Mesenchymal stem cell (in vitro differentiated cells and primary cell): ENCODE measurements around the gene CEP85L.

ENCODE experiments used
- DNase-seq: peaks from one replicate; pipeline ENCODE4 v3.0.0-alpha.2; 2013
- H2AFZ ChIP-seq: one replicate; pipeline ENCODE4 v1.6.1; 2013; ENCODE audit warnings: low read depth, mild to moderate bottlenecking, control low read depth, inconsistent platforms, low read length, moderate library complexity
- H2AK5ac ChIP-seq: 2 replicates; pipeline ENCODE4 v1.6.1; 2013; ENCODE audit warnings: low read length, moderate library complexity, mild to moderate bottlenecking, inconsistent platforms; ENCODE audit not compliant: severe bottlenecking
- H2BK120ac ChIP-seq: one replicate; pipeline ENCODE4 v1.6.1; 2013; ENCODE audit warnings: low read depth, mild to moderate bottlenecking, inconsistent platforms, low read length, moderate library complexity
- H2BK12ac ChIP-seq, 2 experiments: one replicate each; pipeline ENCODE4 v1.6.1; 2013; ENCODE audit warnings: inconsistent platforms in 2 of 2, low read length in 2 of 2, mild to moderate bottlenecking in 2 of 2, moderate library complexity in 2 of 2, control low read depth in 1 of 2
- H2BK15ac ChIP-seq: one replicate; pipeline ENCODE4 v1.6.1; 2013; ENCODE audit warnings: mild to moderate bottlenecking, low read depth, inconsistent platforms; ENCODE audit not compliant: poor library complexity, severe bottlenecking
- H2BK5ac ChIP-seq: 2 replicates; pipeline ENCODE4 v1.6.1; 2013; ENCODE audit warnings: low read depth, mild to moderate bottlenecking, low read length, control low read depth, inconsistent platforms; ENCODE audit not compliant: poor library complexity, severe bottlenecking
- H3K14ac ChIP-seq, 2 experiments: one replicate each; pipeline ENCODE4 v1.6.1; 2013; ENCODE audit warnings: inconsistent platforms in 2 of 2, low read length in 2 of 2, control low read depth in 1 of 2, mild to moderate bottlenecking in 1 of 2, moderate library complexity in 1 of 2
- H3K18ac ChIP-seq, 2 experiments: one replicate each; pipeline ENCODE4 v1.6.1; 2013; ENCODE audit warnings: inconsistent platforms in 2 of 2, low read length in 2 of 2, control low read depth in 1 of 2, low read depth in 1 of 2, mild to moderate bottlenecking in 1 of 2
- H3K23ac ChIP-seq, 2 experiments: one replicate each; pipeline ENCODE4 v1.6.1; 2013; ENCODE audit warnings: inconsistent platforms in 2 of 2, low read length in 2 of 2, mild to moderate bottlenecking in 2 of 2, moderate library complexity in 2 of 2, control low read depth in 1 of 2
- H3K27ac ChIP-seq: 2 replicates; pipeline ENCODE4 v1.5.1; 2013; ENCODE audit warnings: mild to moderate bottlenecking, moderate library complexity, low read length, control low read depth, inconsistent platforms; ENCODE audit not compliant: poor library complexity, severe bottlenecking
- H3K27me3 ChIP-seq, 2 experiments: 2 replicates each; pipeline versions ENCODE4 v1.6.1 to v1.7.0; 2013; ENCODE audit warnings: low read length in 2 of 2, mild to moderate bottlenecking in 2 of 2, moderate library complexity in 2 of 2, control low read depth in 1 of 2, inconsistent platforms in 1 of 2; ENCODE audit not compliant: control insufficient read depth in 1 of 2, insufficient read depth in 1 of 2
- H3K36me3 ChIP-seq, 2 experiments: 2 replicates each; pipeline versions ENCODE4 v1.6.1 to v1.7.0; 2013; ENCODE audit warnings: low read length in 2 of 2, control low read depth in 1 of 2, inconsistent platforms in 1 of 2, low read depth in 1 of 2, mild to moderate bottlenecking in 1 of 2; ENCODE audit not compliant: insufficient read depth in 2 of 2, control insufficient read depth in 1 of 2
- H3K4ac ChIP-seq, 2 experiments: one replicate each; pipeline ENCODE4 v1.6.1; 2013; ENCODE audit warnings: inconsistent platforms in 2 of 2, low read length in 2 of 2, mild to moderate bottlenecking in 2 of 2, moderate library complexity in 2 of 2, control low read depth in 1 of 2, low read depth in 1 of 2
- H3K4me1 ChIP-seq: 2 replicates; pipeline ENCODE4 v1.6.1; 2013; ENCODE audit warnings: low read depth, low read length, control low read depth; ENCODE audit not compliant: control insufficient read depth, insufficient read depth
- H3K4me2 ChIP-seq: 2 replicates; pipeline ENCODE4 v1.6.1; 2013; ENCODE audit warnings: low read length, mild to moderate bottlenecking, inconsistent platforms; ENCODE audit not compliant: poor library complexity, severe bottlenecking
- H3K4me3 ChIP-seq, 2 experiments: 2 replicates each; pipeline versions ENCODE4 v1.5.1 to v1.7.0; 2013; ENCODE audit warnings: low read length in 2 of 2, mild to moderate bottlenecking in 2 of 2, control low read depth in 1 of 2, low read depth in 1 of 2; ENCODE audit not compliant: insufficient read depth in 1 of 2
- H3K79me1 ChIP-seq: replicated peaks from 2 replicates; pipeline ENCODE4 v1.6.1; 2013; ENCODE audit warnings: mild to moderate bottlenecking, control low read depth, low read length, inconsistent platforms; ENCODE audit not compliant: poor library complexity, severe bottlenecking
- H3K9ac ChIP-seq: 2 replicates; pipeline ENCODE4 v1.7.0; 2013; ENCODE audit warnings: mild to moderate bottlenecking, low read length, moderate library complexity
- H3K9me3 ChIP-seq: 2 replicates; pipeline ENCODE4 v1.7.0; 2013; ENCODE audit warnings: mild to moderate bottlenecking, low read length; ENCODE audit not compliant: control insufficient read depth
- H4K8ac ChIP-seq: one replicate; pipeline ENCODE4 v1.6.1; 2013; ENCODE audit warnings: inconsistent platforms, mild to moderate bottlenecking, low read length, moderate library complexity
- H4K91ac ChIP-seq: one replicate; pipeline ENCODE4 v1.6.1; 2013; ENCODE audit warnings: mild to moderate bottlenecking, low read length, inconsistent platforms
- WGBS: methylation state at CpG from one replicate; pipeline ENCODE4 v1.1.7; 2013; ENCODE audit warnings: mixed read lengths; 5-methylcytosine and 5-hydroxymethylcytosine counted together

CEP85L gene

GRCh38 chr6:118667988-118668387 is 16.6 kb upstream of the CEP85L start:
- peaks cover 3% of the 10 kb centered on the region for H3K4me1 ChIP-seq
- no peak overlapping the region for H3K4me3 ChIP-seq
- WGBS: no CpG with 5 or more reads among the region's 1 CpG
- peak; percentile 41 for DNase-seq
- H2AK5ac ChIP-seq: no peak overlapping the region
- H2BK120ac ChIP-seq: no peak overlapping the region
- no peak overlapping the region for H3K9ac ChIP-seq
- H3K9me3 ChIP-seq: no peaks in the 10 kb centered on the region
- no peak overlapping the region for H4K91ac ChIP-seq
- H2AFZ ChIP-seq: no peak overlapping the region
- no peak overlapping the region for H2BK5ac ChIP-seq
- H3K14ac ChIP-seq: no peak overlapping the region
- H2BK12ac ChIP-seq: no peak overlapping the region
- no peak overlapping the region for H3K23ac ChIP-seq
- peaks cover 11% of the 10 kb centered on the region for H3K79me1 ChIP-seq
- H3K36me3 ChIP-seq: no peaks in the 10 kb centered on the region
- no peak overlapping the region for H4K8ac ChIP-seq
- no peaks in the 10 kb centered on the region for H3K27me3 ChIP-seq
- no peak overlapping the region for H3K27ac ChIP-seq
- no peak overlapping the region for H2BK15ac ChIP-seq
- no peak overlapping the region for H3K4me2 ChIP-seq
- no peak overlapping the region for H3K18ac ChIP-seq
- no peak overlapping the region for H3K4ac ChIP-seq

DNA sequence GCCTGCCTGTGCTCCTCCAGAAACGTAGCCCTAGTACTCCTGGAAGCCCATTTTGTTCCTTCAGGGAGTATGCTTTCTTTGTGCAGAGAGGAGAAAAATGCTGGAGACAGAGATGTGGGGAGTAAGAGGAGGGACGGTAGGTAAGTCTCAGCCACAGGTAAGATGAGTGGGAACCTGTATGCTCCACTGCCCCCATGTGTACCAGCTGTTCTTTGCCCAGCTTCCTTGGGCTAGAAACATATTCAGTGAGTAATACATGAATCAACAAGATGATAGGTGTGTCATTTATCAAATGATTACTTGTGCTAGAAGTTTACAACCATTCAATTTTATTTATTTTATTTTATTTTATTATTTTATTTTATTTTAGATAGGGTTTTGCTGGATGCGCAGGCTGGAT is 13.6 kb upstream of the CEP85L start:
- Histone ChIP-seq H3K23ac (no peak overlapping the region), H2BK15ac (no peak overlapping the region), H3K27me3 (no peaks in the 10 kb centered on the region), H4K91ac (no peak overlapping the region), H3K36me3 (no peaks in the 10 kb centered on the region), H2AK5ac (no peak overlapping the region), H2AFZ (no peak overlapping the region), H3K79me1 (peaks cover 8% of the 10 kb centered on the region), H3K9ac (peak overlapping the region; percentile 72), H3K14ac (no peak overlapping the region), H3K4me3 (peak overlapping the region in 1 of 2 experiments; percentile 62), H3K4ac (no peak overlapping the region), H3K9me3 (no peaks in the 10 kb centered on the region), H3K4me2 (no peak overlapping the region), H2BK120ac (no peak overlapping the region), H2BK5ac (no peak overlapping the region), H3K18ac (no peak overlapping the region), H3K4me1 (peaks cover 7% of the 10 kb centered on the region), H4K8ac (no peak overlapping the region), H2BK12ac (no peak overlapping the region), H3K27ac (no peak overlapping the region)
- 60% methylated on average over 2 of the region's 3 CpGs for WGBS
- no peak for DNase-seq

DNA sequence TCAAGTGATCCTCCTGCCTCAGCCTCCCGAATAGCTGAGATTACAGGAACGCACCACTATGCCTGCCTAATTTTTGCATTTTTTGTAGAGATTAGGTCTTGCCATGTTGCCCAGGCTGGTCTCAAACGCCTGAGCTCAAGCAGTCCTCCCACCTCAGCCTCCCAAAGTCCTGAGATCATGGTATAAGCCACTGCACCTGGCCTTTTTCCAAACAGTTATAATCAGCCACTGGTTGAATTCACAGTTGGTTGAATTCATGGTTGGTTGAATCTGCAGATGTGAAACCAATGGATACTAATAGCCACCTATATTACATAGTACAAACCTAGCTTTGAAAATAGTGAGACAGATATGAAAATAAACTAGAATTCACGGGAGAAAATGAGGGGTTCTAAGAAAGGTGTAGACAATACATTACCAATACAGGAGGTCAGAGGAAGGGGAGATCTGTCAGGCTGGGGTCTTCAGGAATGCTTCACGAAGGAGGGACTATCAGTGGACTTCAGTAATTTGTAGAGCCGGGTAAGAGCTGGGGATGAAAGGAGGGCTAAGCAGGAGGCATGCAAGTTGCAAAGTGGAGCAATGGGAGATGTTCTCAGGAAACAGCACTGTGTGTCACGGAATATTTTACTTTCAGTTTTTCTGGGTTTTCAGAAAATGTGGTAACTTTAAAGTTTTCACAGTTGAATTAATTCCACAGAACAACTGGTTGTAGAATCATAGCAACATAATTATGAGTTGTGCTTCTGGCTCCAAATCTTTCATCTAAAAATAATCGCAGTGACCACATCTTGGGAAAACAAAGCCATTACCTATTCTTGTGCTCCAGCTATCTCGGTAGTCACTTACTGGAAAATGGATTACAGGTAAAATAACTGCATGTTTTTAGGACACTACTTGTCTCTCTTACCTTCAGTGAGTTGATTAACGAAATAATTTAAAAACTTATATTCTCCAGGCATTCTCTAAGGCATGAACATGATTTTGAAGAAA is 12.9 kb upstream of the CEP85L start:
- H3K79me1 ChIP-seq: peaks cover 8% of the 10 kb centered on the region
- H2BK12ac ChIP-seq: no peak overlapping the region
- WGBS: 88% methylated on average over 8 of the region's 10 CpGs
- H3K4ac ChIP-seq: no peak overlapping the region
- no peaks in the 10 kb centered on the region for H3K9me3 ChIP-seq
- no peak overlapping the region for H2BK5ac ChIP-seq
- no peak overlapping the region for H4K8ac ChIP-seq
- H4K91ac ChIP-seq: no peak overlapping the region
- no peak overlapping the region for H2BK120ac ChIP-seq
- no peak for DNase-seq
- H2AFZ ChIP-seq: no peak overlapping the region
- no peak overlapping the region for H3K14ac ChIP-seq
- no peak overlapping the region for H3K18ac ChIP-seq
- H2AK5ac ChIP-seq: no peak overlapping the region
- H3K9ac ChIP-seq: peak overlapping the region; percentile 72
- H2BK15ac ChIP-seq: no peak overlapping the region
- H3K4me1 ChIP-seq: peaks cover 7% of the 10 kb centered on the region
- H3K36me3 ChIP-seq: no peaks in the 10 kb centered on the region
- no peak overlapping the region for H3K27ac ChIP-seq
- no peak overlapping the region for H3K4me2 ChIP-seq
- peak overlapping the region in 1 of 2 experiments; percentile 62 for H3K4me3 ChIP-seq
- no peaks in the 10 kb centered on the region for H3K27me3 ChIP-seq
- H3K23ac ChIP-seq: no peak overlapping the region

DNA sequence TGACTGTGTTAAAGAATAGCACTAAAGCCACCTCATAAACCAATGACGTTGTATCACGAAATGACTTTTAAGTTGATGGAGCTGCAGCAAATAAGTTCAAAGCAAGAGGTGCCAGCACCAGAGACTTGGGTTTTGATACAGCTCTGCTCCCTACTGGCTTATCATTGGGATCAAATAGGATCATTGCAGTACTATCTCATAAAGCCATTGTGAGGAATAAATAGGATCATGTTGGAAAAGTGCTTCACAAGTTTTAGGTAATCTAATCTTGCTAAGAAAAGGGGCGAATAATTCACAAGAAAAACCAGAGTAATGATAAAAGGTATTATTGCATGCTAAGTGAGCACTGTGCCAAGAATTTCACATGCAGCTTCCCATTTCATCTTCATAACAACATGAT is 10.4 kb upstream of the CEP85L start:
- WGBS: 88% methylated on average over 3 of the region's 3 CpGs

More for the DNA sequence above, 10.4 kb upstream of the CEP85L start:
- Histone ChIP-seq H3K9me3 (no peaks in the 10 kb centered on the region), H3K9ac (no peak overlapping the region), H3K23ac (no peak overlapping the region), H3K14ac (no peak overlapping the region), H4K91ac (no peak overlapping the region), H3K4ac (no peak overlapping the region), H3K4me1 (peaks cover 4% of the 10 kb centered on the region), H2BK5ac (no peak overlapping the region), H3K27ac (no peak overlapping the region), H2BK120ac (no peak overlapping the region), H3K18ac (no peak overlapping the region), H2BK15ac (no peak overlapping the region), H3K27me3 (no peaks in the 10 kb centered on the region), H3K79me1 (peaks cover 5% of the 10 kb centered on the region), H2AFZ (no peak overlapping the region), H3K4me3 (no peak overlapping the region), H2AK5ac (no peak overlapping the region), H3K4me2 (no peak overlapping the region), H2BK12ac (no peak overlapping the region), H4K8ac (no peak overlapping the region), H3K36me3 (no peaks in the 10 kb centered on the region)
- no peak for DNase-seq
